K562 (cell line): ENCODE measurements around the gene ZFP37. TPM values are rescaled to one million over a fixed set of nuclear protein-coding genes. Genes with fewer than 3 reads are reported as not detected.

Experiments
- BHLHE40 ChIP-seq: IDR thresholded peaks from 2 replicates; pipeline ENCODE4 v1.6.1; 2011; ENCODE audit warnings: low read length, improper control_type of control experiment
- CTBP1 ChIP-seq: fragments of 450-650 bp; IDR thresholded peaks from 2 replicates; pipeline ENCODE4 v1.6.1; 2016; ENCODE audit warnings: borderline replicate concordance
- EGR1 ChIP-seq: fragments of 450-650 bp; conservative IDR thresholded peaks from 2 replicates; pipeline ENCODE4 v1.6.1; 2017; ENCODE audit warnings: mild to moderate bottlenecking
- FOXK2 ChIP-seq, 2 experiments: fragments of 450-650 bp; IDR thresholded peaks in 1 of 2; conservative IDR thresholded peaks in 1 of 2; 2 replicates each; pipeline ENCODE4 v1.6.1; 2016; ENCODE audit warnings: low read depth in 2 of 2, mild to moderate bottlenecking in 1 of 2
- MAFK ChIP-seq: IDR thresholded peaks from 2 replicates; pipeline ENCODE4 v1.6.1; 2011; ENCODE audit warnings: low read length, improper control_type of control experiment
- polyA plus RNA-seq, 8 experiments: library from polyadenylated mRNA; depleted of rRNA in 4 of 8; stranded (reverse) in 5 of 8; unstranded in 3 of 8; fragments of >200 nt; fragmentation: Nextera tagmentation in 2 of 8; fragmentation: Illumina TruSeq in 1 of 8; extraction: Ambion mirVana in 2 of 8; extraction: Trizol in 1 of 8; gene quantifications; 2 replicates each; pipeline versions ENCODE4 v1.2.1 to v1.2.3, GENCODE V29; 2011 to 2014; ENCODE audit warnings: inconsistent platforms in 1 of 8, missing spikeins in 1 of 8
- total RNA-seq, 7 experiments: library from RNA; depleted of rRNA in 6 of 7; stranded (reverse); fragments of >200 nt in 6 of 7; fragmentation: Illumina TruSeq in 2 of 7; extraction: Trizol in 2 of 7; gene quantifications; 2 replicates each; pipeline versions ENCODE4 v1.2.1 to v1.2.3, GENCODE V29; 2011 to 2021; ENCODE audit warnings: low replicate concordance in 1 of 7
- TF ChIP-seq, protein P1 (sequence below): fragments of 450-650 bp; IDR thresholded peaks from 2 replicates; pipeline ENCODE4 v1.6.1; 2016; ENCODE audit warnings: mild to moderate bottlenecking, moderate library complexity
- TF ChIP-seq, protein P2 (sequence below): fragments of 250-450 bp; sonication (Bioruptor Pico); IDR thresholded peaks from 2 replicates; pipeline ENCODE4 v1.4.0; 2020; ENCODE audit warnings: mild to moderate bottlenecking

The ZFP37 gene
- total and polyA plus RNA-seq, 9 of the 15 experiments (the other 6 are each of a cell fraction or from before 2014, with no cell fraction given): 0.03 to 0.33 (median 0.14) TPM; not detected in 1

- TF ChIP-seq, protein P1, sequence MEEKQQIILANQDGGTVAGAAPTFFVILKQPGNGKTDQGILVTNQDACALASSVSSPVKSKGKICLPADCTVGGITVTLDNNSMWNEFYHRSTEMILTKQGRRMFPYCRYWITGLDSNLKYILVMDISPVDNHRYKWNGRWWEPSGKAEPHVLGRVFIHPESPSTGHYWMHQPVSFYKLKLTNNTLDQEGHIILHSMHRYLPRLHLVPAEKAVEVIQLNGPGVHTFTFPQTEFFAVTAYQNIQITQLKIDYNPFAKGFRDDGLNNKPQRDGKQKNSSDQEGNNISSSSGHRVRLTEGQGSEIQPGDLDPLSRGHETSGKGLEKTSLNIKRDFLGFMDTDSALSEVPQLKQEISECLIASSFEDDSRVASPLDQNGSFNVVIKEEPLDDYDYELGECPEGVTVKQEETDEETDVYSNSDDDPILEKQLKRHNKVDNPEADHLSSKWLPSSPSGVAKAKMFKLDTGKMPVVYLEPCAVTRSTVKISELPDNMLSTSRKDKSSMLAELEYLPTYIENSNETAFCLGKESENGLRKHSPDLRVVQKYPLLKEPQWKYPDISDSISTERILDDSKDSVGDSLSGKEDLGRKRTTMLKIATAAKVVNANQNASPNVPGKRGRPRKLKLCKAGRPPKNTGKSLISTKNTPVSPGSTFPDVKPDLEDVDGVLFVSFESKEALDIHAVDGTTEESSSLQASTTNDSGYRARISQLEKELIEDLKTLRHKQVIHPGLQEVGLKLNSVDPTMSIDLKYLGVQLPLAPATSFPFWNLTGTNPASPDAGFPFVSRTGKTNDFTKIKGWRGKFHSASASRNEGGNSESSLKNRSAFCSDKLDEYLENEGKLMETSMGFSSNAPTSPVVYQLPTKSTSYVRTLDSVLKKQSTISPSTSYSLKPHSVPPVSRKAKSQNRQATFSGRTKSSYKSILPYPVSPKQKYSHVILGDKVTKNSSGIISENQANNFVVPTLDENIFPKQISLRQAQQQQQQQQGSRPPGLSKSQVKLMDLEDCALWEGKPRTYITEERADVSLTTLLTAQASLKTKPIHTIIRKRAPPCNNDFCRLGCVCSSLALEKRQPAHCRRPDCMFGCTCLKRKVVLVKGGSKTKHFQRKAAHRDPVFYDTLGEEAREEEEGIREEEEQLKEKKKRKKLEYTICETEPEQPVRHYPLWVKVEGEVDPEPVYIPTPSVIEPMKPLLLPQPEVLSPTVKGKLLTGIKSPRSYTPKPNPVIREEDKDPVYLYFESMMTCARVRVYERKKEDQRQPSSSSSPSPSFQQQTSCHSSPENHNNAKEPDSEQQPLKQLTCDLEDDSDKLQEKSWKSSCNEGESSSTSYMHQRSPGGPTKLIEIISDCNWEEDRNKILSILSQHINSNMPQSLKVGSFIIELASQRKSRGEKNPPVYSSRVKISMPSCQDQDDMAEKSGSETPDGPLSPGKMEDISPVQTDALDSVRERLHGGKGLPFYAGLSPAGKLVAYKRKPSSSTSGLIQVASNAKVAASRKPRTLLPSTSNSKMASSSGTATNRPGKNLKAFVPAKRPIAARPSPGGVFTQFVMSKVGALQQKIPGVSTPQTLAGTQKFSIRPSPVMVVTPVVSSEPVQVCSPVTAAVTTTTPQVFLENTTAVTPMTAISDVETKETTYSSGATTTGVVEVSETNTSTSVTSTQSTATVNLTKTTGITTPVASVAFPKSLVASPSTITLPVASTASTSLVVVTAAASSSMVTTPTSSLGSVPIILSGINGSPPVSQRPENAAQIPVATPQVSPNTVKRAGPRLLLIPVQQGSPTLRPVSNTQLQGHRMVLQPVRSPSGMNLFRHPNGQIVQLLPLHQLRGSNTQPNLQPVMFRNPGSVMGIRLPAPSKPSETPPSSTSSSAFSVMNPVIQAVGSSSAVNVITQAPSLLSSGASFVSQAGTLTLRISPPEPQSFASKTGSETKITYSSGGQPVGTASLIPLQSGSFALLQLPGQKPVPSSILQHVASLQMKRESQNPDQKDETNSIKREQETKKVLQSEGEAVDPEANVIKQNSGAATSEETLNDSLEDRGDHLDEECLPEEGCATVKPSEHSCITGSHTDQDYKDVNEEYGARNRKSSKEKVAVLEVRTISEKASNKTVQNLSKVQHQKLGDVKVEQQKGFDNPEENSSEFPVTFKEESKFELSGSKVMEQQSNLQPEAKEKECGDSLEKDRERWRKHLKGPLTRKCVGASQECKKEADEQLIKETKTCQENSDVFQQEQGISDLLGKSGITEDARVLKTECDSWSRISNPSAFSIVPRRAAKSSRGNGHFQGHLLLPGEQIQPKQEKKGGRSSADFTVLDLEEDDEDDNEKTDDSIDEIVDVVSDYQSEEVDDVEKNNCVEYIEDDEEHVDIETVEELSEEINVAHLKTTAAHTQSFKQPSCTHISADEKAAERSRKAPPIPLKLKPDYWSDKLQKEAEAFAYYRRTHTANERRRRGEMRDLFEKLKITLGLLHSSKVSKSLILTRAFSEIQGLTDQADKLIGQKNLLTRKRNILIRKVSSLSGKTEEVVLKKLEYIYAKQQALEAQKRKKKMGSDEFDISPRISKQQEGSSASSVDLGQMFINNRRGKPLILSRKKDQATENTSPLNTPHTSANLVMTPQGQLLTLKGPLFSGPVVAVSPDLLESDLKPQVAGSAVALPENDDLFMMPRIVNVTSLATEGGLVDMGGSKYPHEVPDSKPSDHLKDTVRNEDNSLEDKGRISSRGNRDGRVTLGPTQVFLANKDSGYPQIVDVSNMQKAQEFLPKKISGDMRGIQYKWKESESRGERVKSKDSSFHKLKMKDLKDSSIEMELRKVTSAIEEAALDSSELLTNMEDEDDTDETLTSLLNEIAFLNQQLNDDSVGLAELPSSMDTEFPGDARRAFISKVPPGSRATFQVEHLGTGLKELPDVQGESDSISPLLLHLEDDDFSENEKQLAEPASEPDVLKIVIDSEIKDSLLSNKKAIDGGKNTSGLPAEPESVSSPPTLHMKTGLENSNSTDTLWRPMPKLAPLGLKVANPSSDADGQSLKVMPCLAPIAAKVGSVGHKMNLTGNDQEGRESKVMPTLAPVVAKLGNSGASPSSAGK: peak; percentile 68
- peak; percentile 79 to 88 for TF ChIP-seq FOXK2 (conservative IDR thresholded peaks at IDR 0.05 in 1 of 2, IDR thresholded peaks at IDR 0.05 in 1 of 2; ENCODE audit: low read depth in 2 of 2)
- TF ChIP-seq CTBP1: peak; percentile 42; the same call in 1 of the 2 replicates
- peak; percentile 46 for TF ChIP-seq EGR1
- no peak for TF ChIP-seq MAFK
- 0 out of 2 replicates have a peak, but pooled peaks have one; percentile 25 for TF ChIP-seq BHLHE40
- TF ChIP-seq, protein P2, sequence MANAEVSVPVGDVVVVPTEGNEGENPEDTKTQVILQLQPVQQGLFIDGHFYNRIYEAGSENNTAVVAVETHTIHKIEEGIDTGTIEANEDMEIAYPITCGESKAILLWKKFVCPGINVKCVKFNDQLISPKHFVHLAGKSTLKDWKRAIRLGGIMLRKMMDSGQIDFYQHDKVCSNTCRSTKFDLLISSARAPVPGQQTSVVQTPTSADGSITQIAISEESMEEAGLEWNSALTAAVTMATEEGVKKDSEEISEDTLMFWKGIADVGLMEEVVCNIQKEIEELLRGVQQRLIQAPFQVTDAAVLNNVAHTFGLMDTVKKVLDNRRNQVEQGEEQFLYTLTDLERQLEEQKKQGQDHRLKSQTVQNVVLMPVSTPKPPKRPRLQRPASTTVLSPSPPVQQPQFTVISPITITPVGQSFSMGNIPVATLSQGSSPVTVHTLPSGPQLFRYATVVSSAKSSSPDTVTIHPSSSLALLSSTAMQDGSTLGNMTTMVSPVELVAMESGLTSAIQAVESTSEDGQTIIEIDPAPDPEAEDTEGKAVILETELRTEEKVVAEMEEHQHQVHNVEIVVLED (CRISPR knock-in tag): peak; percentile 72
Observed at GRCh38 chr9:113011911-113012381, 44.6 kb downstream of the ZFP37 start, which contains the start of gene ZNF883 (continued).
